NCI-H2227 (cell line): ENCODE results near the gene HMCN1.

ENCODE experiments used
- DNase-seq: peaks from one replicate; lab custom pipeline; 2025; ENCODE audit not compliant: unreplicated experiment; lab: John Stamatoyannopoulos, UW

The HMCN1 gene

DNA sequence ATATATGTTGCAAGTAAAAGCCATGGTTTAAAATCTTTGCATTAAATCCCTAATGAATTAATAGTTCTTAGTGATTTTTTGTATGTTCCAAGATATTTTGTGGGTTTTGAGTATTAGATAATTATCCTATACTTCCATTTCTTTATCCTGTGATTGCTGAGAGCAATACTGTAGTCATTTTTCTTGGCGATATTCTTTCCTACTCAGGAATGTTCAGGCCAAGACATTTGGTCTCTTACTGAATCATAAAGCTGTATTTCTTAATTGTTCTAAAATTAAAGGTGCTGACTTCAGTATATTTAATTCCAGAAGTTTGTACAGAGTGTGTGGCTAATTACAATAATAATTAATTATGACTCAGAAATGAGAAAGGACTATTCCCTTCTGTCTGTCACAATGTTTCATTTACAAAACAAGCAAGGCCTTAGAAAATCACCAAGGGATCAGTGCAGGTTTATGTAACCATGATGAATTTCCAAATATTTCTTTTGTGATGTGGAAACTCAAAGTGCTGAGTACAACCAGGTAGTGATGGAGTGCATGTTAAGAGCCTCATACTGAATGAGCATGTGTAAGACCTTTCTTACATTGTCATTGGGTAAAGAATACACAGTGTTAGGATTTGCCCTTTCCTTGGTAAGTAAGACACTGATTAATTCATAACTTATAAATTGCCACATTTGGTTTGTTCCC lies 161.2 kb downstream of the HMCN1 start:
- no peak for DNase-seq

DNA sequence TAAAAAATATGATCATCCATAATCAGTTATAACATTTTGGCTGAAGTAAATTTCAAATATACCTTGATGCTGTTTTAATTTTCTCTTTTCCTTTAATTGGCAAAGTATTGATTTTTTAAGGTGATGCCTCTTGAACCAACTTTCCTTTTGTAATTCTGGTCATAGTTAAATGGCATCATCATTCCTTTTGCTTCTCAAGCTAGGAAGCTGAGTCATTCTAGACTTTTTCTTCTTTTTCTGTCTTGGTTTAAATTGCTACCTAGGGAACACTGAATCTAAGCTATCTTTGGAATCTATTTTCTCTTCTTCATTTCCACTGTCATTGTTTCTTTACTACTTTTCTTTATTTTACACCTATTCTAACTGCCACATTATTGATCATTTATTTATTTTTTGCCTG lies 162.7 kb downstream of the HMCN1 start:
- no peak for DNase-seq

DNA sequence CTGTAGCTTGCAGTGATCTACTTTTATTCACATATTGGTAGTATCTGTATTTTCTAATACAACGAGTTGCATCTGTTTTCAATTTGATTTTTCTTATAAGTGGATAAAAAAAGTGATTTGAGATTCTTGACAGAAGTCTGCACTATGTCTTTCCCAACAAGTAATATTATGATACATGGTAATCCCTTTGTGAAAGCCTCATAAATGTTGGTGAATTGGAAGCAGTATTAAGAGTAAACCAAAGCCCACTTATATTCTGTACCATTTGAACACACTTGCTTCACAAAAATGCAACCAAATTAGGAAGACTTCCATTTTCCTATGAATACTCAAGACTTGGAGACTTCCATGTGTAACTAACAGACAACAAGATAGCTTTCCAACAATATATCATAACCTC lies 172.0 kb downstream of the HMCN1 start:
- no peak for DNase-seq

DNA sequence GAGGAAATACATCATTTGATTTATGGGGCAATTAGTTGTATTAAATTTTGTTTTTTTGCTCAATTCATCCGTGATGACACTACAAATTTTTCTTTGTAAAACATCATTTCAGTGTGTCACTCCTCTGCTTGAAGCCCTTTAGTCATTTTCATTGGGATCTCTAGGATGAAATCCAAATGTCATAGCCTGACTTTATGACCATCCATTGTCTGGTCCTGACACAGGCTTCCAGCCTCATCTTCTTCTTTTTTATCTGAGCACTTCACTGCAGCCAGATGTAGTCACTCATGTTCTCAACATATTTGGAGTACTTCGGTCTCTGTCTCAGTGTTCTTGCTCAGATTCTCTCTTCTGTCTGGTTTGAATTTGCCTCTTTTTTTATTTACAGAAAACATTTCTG lies 173.1 kb downstream of the HMCN1 start:
- DNase-seq: no peak

DNA sequence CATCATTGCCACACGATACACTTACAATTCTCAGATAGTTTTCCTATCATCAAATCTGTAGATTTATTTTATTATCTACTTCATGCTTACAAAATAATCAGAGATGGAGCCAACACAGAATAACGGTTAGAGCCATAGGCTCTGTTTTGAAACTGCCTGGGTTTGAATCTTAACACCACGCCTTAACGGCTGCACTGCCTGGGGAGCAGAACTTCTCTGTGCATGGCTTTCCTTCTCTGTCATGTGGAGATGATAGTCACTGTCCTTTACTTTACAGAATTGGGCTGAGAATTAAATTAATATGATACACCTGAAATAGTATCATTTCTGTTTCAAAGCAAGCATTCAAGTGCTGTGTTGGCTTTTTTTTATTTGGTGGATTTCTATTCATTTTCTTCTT lies 177.8 kb downstream of the HMCN1 start:
- DNase-seq: no peak

DNA sequence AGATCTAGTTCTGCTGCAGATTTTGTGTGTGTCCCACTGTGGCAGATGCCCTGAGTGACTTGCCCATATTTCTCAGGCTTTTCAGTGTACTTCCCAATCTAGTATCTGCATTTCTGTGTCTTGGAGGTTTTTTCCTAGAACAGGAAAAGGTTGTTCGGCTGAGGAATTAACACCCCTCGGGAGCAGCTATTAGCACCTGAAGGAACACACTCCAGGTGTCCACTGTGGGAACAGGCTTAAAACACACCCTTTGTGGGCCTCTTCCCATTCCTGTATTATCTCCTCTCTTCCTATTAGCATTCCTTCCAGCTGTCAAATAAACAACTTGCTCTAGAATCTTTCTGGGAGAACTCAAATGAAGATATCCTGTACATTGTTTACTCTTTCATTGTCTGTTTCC lies 178.3 kb downstream of the HMCN1 start:
- no peak for DNase-seq

DNA sequence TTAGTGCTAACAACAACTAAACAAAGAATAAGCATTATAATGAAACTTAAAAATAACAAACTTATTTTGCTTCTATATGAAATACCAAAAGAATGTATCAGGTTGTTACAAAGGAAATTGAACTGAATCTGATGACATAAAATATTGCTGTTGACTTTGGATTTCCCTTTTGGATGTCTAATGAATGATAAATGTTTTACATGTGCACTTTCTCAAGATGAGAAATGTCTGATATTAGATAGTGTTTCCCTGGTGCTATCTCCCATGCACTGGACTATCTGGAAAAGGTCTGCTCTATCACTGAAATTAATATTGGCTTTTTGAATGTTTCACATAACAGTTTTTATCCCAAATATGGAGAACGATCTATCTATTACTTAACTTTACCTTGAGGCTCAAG lies 179.9 kb downstream of the HMCN1 start:
- DNase-seq: no peak

DNA sequence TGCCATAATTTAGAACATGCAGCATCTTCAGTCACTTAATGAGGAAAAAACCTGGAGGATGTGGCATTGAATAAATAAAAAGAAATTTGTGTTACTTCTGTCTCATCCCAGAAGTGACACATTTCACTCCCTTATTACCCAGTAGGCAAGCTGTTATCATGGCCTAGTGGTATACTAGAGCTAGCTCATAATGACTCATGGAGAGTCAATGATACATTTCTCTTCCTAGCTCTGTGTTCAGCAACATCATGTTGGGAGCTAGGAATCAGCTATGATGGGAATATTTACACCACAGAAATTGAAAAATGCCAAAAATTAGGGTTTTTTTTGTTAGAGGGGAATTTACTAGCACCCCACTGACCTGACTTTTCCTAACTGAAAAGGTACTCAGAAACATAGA lies 182.7 kb downstream of the HMCN1 start:
- DNase-seq: no peak

DNA sequence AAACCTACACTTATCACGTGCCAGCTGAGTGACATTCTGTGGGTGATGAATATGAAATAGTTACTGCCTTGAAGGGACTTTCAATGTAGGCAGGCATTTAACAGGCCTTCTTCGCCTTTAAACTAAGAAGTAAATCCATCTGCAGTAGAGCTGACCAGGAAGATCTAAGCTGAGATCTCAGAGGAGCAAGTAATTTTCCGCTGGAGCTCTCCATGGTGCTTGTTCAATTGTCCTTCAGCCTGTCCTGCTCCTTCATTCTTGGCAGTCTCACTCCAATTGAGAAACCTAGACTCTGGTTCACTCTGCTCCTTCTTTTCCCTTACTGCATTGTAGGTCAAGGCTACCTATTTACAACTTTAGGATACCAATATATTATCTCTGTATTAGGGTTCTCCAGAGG lies 183.5 kb downstream of the HMCN1 start:
- no peak for DNase-seq

DNA sequence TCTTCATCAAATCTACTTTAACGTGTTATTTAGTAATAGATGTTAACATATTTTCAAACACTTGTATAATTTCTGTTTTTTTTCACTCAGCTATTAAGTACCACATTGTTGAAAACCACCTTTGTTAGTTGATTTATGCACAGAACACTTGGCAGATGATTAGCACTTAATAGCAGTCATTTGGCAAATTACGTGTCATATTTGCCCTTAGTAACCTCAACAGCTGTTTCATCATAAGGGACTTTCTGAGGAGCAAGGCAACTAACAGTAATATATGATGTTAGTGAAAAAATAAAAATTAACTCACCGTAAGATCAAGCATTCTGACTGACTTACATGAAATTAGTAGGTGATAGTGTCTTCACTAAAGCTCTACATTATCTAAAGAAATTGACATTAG lies 186.4 kb downstream of the HMCN1 start:
- DNase-seq: no peak

DNA sequence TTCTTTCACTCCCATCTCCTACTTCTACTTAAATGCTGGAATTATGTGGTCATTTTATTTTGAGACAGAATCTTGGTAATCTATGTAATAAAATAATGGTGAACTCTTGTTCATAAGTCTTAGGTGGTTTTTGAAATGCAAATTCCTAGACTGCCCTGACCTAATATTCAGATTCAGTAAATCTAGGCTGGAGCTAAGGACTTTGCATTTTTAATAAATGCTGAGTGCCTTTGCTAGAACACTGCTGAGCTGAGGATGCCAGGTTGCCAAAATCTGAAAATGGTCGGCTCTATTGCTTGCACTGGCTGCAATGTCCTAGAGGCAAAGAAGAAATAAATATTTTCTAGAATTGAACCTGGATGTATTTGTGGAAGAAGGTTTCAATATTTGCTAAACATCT lies 187.4 kb downstream of the HMCN1 start:
- DNase-seq: no peak

DNA sequence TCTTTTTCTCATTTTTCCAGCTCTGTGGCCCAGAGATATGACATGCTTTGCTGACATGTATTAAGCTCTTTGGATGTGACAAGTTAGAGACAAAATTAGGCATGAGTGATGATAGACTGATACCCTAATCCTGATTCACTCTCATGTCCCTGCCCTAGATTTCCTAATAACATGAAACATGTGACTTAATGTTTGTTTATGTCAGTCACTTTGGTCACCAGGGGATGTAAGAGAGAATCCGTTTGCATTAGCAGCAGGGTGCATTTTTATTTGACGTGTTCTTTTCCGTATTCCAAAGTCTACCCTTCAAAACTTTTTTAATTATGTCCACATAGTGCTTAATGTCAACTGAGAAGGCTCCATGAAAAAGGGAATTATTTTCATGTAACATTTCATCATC lies 192.4 kb downstream of the HMCN1 start:
- DNase-seq: no peak

DNA sequence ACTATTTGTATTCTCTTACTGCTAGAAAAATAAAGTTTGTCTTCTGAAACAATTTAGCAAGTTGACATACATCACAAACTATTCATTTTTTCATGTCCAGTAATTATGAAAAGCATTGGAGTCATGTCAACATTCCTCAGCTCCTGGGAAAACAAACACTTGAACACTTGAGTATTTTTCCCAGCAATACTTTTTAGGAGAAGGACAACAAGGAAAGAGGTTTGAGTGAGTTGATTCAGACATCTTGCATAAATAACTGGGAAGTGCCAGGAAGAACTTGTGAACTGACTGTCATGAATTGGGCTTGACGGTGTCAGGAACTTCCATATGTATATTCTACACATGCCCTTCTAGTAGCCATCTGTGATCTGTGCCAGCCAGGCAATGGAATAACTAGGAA lies 195.6 kb downstream of the HMCN1 start:
- no peak for DNase-seq

DNA sequence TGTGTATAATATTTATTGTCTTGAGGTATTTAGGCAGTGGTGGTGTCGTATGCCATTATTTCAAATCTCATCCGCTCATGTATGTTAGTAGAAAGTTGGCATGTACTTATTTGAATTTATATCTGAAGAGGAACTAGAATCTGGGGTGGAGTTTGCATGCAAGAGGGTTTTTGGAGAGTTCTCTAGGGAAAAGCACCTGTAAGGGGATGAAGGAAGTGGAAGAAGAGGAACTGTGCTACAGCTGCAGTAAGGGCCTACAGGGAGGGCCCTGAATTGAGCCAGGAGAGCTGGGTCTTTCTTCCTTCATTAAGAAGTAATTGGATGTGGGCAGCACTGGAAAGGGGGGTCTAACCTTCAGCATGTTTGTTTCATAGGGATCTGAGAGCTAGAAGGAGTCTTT lies 197.2 kb downstream of the HMCN1 start:
- DNase-seq: no peak

DNA sequence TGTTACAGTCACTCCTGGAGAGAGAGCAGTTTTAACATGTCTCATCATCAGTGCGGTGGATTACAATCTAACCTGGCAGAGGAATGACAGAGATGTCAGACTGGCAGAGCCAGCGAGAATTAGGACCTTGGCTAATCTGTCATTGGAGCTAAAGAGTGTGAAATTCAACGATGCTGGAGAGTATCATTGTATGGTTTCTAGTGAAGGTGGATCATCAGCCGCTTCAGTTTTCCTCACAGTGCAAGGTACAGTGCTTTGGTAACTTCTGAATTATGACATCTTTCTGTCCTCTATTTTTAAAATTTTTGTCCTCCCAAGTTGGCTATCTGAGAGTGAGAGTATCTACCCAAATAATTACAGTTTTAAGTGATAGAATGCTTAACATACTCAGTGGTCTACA lies 199.4 kb downstream of the HMCN1 start:
- no peak for DNase-seq

DNA sequence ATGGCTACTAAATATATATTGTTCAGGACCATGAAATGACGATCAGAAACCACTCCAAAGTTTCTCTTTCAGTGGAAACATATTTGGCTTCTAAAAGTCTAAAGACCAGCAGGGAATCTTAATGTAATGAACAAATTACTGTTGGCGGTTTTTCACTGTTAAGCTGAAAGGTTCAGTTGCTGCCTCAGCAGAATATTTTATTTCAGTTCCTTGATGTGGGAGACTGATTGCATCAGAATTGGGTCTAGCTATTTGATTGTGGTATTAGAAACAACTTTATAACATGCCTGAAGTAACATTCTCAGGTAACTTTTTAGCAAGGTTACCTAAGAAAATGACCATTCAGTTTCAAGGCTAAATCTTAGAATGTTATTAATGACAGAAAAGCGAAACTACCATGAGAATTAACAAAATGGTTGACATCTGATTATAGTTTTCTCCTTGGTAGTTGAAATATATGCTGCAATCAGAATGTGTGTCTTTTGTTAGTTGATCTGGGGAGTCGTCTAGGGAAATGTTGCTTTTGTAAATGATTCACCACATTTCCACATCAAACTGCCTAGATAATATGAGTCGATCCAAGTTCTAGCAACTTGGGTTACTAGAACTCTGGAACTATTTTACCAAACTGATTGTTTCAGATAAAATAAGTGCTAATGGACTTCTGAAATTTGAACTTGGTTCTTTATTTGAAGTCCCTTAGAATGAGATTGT lies 200.4 kb downstream of the HMCN1 start:
- no peak for DNase-seq

DNA sequence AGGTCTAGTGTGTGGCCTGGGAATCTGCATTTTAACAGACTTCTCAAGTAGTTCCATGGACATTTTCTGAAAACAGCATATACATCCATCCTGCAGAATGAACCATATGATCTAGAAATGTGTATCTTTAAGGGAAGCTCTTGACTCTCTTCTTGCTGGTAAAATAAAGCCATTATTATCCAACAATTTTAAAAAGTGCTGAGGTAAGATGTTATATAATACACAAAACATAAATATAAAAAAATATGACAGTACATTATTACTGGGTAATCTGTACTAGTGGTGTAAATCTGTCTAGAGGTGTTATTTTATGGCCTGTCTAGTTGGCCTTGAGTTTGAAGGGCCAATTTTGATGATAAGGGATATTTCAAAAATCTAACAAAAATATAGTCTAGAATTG lies 201.2 kb downstream of the HMCN1 start:
- DNase-seq: no peak

DNA sequence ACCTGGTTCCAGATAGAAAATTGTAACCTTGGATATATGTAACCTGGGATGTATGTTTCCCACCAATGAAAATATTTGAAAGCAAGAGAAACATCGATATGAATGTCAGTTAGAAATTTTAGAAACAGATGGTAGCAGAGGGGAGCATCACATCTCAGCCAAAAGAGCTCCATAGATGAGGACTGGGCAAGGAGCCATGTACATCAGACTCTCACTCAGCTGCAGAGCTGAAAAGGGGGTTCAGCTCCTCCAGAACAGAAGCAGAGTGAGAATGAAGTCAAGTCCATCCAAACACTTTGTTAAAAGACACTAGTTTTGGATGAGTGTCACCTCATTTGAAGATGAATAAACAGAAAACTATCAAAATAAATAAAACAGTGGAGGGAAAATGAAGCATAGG lies 202.4 kb downstream of the HMCN1 start:
- DNase-seq: no peak

DNA sequence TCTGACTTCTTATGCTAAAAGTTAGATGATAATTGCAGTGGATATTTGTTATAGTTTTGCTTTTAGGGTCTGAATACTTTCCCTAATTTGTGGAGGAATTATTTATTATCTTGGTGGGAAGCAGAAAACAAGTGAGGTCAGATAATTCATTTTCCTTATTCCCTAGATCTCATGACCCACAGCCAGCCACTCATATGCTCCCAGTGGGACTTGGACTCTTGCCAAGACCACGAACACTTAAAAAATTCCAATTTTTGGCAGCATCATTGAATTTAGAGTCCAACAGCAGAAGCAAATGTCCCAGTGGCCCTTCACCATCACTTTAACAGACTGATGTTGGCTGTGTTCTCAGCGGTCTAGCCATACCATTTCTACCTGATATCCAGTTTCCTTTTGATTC lies 204.2 kb downstream of the HMCN1 start:
- no peak for DNase-seq

DNA sequence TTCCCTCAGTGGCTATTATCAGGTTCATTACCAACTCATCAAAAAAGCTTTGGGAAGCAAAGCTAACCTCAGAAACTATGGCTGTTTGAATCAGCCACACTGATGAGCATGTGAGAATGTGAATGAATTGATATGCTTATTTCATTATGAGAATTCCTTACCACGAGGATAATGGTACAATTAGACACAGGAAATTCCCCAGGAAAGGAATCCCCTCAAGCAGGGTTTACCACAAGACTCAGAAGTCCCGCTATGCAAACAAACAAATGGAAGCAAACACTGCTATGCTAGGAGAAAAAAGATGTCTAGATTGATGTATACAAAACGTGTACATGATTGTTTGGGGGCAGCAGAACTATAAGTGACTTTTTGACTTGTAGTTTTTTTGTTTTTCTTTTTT lies 205.0 kb downstream of the HMCN1 start:
- no peak for DNase-seq

DNA sequence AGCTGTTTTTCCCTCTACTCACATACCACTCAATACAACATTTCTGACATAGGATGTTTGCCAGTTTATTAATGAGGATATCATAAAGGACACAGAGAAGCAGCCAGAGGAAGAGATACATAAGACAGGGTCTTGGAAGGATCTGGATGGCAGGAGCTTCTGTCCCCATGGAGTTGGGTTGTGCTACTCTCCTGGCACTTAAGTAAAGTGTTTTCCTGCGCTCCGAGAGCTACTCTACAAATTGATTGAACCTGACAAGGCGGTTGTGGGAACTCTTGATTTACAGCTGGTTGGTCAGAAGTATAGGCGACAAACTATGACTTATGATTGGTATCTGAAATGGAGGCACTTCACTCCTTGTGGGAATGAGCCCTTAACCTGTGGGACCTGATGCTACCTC lies 208.8 kb downstream of the HMCN1 start:
- no peak for DNase-seq

DNA sequence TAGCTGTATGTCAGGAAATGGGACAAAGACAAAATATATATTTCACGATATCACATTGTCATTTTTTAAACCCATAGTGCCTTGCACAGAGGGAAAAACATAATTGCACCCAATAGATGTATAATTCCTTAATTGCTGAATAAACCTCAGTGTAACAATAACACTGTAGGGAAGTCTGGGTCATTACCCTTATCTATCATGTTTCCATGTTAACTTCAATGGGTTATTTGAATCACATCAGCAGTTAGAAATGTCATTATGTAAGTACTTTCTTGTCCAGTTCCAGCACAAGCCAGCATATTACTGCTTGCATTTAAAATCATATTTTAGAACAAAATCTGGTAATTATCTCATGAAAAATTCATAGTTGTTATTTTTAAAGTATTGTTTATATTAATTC lies 222.7 kb downstream of the HMCN1 start:
- DNase-seq: no peak
